ENCODE data around the gene ANKHD1.
"Not testable (repeated sequence)": the region's sequence is repeated elsewhere in the genome, so short reads cannot be mapped to it uniquely, and the experiment has no call there.

ANKHD1 gene

DNA sequence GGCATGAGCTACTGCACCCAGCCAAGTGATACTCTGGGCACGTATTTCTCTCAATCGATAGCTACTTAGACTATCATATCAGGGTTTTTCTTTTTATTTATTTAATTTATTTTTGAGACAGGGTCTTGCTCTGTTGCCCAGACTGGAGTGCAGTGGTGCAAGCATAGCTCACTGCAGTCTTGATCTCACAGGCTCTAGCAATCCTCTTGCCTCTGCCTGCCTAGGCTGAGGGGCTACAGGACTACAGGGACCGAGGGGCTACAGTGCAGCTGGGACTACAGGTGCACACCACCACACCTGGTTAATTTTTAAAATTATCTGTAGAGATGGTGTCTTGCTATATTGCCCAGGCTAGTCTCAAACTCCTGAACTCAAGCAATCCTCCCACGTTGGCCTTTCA is 20.3 kb upstream of the ANKHD1 start:
- no peak for DNase-seq

DNA sequence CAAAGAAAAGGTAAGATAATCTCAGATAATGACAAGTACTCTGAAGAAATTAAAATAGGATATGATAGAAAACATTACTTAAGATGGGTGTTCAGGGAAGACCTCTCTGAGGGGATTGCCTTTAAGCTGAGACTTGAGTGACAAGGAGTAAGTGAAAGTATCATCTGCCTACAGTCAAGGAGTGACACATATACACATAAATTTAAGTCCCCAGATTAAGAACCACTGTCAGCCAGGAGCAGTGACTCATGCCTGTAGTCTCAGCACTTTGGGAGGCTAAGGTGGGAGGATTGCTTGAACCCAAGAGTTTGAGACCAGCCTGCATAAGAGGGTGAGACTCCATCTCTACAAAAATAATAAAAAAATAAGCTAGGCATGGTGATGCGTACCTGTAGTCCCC is 19.7 kb upstream of the ANKHD1 start:
- no peak for DNase-seq

DNA sequence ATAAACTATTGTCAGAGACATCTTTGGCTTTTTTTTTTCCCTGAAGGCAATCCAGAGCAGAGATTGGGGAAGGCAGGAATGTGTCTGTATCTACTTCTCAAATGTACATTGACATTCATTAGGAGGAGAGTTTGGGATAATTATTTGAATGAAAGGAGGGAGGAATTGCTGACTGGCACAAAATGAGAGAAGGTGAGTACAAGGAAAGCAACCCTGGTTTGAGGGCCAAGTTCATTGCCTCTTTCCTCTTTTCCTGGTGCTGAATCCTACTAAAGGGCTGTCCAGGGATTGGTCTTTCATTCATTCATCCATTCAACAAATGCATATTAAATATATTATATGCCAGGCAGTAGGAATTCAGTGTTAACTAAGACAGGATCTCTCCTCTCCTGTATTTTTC is 18.8 kb upstream of the ANKHD1 start:
- DNase-seq, result no peak

DNA sequence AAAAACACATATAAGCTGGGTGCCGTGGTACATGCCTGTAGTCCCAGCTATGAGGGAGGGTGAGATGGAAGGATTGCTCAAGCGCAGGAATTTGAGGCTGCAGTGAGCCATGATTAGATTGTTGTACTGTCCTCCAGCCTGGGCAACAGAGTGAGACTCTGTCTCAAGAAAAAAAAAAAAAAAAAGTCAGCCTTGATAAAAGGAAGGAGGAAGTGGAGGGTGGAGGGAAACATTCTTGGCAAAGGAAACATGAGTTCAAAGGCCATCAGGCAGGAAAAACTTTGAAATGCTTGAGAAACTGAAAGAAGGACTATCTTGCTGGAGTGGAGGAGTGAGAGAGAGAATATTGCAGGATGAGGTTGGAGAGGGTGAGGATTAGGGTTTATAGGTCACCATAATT is 18.3 kb upstream of the ANKHD1 start:
- DNase-seq, result no peak

DNA sequence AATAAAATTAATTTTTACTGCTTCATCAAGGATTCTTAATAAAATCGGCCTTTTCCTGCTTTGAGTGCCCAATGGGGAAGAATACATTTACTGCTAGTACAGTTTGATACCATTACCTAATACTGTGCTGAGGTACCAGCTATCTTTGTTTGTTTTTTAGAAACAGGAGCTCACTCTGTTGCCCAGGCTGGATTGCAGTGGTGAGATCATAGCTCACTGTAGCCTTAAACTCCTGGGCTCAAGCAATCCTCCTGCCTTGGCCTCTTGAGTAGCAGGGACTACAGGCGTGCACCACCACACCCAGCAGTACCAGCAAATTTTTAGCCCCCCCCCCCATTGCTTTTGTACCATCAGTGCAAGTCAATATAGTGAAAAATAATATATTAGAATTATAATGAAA is 13.6 kb upstream of the ANKHD1 start:
- no peak for DNase-seq

DNA sequence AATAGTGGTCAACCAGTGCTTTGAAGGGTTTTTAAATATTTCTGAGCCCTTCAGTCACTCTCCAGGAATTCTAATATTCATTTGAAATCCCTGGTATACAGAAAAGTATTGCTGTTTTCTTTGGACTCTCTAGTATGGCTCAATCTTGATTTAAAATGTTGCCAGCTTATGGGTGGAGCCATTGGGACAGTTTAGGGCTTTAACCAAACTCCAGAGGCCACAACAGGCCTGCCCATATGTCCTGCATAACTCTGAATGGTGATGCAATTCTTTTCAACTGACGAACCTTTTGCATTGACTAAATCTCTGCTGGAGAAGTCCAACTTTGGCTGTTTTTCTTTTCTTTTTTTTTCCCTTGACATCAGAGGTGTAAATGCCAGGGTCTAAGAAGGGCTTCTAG is 10.3 kb upstream of the ANKHD1 start:
- no peak for DNase-seq

DNA sequence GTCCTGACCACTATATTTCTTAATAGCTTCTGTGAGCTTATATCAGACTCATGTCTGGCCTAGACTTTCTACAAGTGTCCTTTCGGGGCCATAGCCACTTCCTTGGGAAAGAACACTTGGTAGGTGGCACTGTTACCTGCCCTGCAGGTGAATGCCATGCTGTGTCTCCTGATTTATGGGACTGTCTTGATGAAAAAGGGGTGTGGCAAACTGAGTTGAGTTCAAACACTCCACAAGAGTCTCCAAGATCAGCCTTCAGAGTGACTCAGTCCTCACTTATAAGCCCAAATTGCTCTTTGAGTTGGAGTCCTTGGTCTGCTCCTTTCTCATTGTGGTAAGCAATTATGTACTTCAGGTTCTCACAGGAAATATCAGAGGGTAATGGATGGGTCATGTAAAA is 9.9 kb upstream of the ANKHD1 start:
- no peak for DNase-seq

DNA sequence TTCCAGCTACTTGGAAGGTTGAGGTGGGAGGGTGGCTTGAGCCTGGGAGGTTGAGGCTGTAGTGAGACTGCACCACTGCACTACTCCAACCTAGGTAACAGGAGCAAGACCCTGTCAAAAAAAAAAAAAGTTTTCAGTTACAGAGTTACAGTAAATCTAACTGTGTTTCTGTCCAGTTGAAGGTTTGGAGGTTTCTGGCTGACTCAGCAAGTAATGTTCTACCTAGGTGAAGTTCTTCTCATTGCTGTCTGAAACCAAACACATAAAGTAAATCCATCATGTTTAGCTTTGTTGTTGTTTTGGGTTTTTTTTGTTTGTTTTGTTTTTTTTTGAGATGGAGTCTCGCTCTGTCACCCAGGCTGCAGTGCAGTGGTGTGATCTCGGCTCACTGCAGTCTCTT is 7.9 kb upstream of the ANKHD1 start:
- no peak for DNase-seq

DNA sequence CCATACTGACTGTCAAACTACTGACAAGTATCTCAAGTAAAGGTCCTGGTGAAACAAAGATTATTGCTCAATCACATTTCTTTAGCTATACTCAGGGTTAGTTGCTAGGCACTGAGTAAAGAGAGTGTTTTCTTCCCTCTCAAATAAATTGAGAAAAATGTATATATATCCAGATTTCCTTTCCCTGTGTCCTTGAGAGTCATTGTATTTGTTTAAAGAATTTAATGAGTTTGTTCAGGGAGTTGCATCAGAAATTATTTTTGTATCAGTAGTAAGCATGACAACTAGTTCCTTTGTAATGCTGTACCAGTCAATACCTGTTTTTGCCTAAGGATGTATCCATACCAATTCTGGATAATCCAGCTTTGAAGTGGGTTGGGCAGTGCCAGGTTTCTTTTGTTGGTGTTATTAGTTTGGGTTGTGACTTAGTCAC is 3.2 kb upstream of the ANKHD1 start:
- DNase-seq, result no peak

DNA sequence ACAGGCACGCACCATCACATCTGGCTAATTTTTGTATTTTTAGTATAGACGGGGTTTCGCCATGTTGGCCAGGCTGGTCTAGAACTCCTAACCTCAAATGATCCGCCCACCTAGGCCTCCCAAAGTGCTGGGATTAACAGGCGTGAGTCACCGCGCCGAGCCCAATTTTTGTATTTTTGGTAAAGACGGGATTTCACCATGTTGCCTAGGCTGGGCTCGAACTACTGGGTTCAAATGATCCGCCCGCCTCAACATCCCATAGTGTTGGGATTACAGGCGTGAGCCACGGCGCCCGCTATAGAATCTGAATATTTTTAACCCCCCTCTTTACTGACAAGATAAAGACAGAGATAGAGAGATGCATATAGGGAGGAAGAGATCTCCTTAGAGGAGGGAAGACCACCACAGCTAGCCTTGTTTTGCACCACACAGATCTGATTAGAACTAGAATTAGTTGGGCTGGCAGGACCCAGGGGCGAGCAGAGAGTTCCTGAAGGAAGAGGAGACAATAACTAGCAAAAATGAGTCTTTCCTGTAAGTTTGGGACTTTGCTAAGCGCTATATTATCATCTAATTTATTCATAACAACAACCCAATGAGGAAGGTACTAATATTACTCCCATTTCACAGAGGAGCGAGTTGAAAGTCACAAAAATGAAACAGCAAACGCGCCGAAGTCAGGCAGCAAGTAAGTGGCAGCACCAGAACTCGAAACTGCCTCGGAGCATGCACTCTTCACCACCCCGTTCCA is 1.5 kb upstream of the ANKHD1 start:
- peak; percentile 57 for DNase-seq

DNA sequence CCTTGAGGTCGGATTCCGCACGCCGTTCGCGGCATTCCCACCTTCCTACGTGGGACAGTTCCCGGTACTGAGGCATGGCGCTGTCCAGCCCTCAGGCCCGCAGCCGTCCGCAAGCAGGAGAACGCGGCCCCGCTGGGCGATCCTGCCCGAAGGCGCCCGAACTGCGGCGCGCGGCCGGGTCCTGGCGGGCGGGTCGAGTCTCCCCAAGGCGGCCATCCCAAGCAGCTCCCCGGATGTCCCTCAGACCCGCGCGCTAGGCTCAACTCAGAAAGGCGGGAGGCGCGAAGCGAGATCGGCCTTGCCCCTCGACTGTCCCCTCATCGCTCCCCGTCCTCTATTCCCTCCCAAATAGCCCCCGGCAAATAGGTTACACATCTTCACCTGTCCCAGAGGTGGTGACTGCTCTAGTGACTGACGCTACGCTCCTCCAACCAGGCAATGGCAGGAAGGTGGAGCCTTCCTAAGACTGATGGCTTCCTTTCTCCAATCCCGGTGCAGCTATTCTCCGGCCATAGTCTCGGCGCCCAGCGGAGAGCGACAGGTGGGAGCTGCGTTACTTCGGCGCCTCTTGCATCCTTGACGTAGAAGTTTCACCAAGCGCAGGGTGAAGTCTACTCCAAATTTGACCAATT is 787 bp upstream of the ANKHD1 start:
- DNase-seq, result peak; percentile 88

DNA sequence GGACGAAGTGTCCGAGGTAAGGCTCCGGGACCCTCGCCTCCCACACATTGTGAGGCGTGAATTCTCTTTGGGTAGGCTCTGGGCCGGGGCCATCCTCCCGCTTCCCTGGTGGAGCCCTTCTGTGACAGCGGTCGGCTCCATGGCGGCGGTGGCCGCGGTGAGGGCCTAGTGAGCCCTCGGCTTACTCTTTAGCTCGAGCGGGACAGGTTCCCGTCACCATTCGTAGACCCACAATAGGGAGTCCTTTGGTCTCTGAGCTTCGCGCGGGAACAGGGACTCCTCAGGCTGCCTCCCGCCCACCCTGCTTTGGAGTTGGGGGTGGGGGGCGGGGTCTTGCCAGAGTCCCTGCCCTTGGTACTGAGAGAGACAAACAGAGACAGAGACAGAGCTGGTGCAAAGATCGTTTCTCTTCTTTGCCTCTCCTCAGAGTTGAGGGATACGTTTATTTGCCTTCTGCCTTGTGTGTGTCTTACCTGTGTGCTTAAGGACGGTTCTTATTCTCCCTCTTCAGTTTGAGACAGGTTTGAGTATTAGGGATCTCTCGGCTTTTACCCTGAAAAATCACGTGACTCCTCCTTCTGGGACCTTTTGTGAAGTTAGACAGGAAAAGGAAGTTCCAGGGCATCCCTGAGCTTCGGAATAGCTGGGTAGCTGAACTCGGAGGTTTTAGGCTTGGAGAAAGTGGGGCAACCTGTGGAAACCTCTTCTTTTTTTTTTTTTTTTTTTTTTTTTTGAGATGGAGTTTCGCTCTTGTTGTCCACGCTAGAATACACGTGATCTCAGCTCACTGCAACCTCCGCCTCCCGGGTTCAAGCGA is 833 bp downstream of the ANKHD1 start:
- peak; percentile 66 for DNase-seq

DNA sequence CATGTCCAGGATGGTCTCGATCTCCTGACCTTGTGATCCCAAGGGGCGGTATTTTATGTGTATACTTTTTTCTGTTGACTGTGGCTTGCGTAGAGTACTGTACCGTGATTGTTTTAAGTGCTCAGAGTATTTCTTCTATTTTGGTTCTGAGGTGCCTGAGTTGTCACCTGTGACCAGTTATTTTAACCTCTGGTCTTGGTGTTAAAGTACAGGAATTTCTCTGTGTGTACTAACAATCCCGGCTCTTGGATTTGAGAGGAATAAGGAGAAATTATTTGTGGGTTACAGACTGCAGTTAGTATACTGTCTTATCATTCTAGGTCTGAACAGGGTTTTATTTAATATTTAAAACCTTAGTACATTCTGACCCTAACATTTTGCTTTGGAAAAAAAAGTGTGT is 2.0 kb downstream of the ANKHD1 start:
- no peak for DNase-seq

DNA sequence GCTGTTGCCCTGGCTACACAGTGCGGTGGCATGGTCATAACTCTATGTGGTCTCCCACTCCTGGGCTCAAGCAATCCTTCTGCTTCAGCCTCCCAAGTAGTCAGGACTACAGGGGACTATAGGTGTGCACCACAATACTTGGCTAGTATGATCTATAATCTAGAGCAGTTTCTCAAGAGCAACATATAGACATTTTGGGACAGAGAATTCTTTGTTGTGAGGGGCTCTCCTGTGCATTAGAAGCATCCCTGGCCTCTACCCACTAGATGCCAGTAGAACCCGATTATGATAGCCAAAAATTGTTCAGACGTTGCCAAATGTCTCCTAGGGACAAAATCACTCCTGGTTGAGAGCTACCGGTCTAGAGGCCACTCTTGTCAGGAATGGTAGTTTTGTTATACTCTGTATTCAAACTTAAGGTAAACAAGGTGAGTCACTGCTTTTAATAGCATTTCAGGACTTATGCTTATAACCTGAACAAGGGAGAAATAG is 7.2 kb downstream of the ANKHD1 start:
- DNase-seq, result no peak

DNA sequence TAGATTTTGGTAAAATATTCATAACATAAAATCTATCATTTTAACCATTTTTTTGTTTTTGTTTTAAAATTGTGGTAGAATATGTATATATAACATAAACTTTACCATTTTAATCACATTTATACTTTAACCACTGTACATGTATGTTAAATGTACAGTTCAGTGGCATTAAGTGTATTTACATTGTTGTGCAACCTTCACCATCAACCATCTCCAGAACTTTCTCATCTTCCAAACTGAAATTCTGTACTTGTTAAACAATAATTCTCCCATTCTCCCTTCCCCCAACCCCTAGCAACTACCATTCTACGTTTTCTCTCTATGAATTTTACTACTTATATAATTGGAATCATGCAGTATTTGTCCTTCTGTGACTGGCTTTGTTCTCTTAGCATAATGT is 11.6 kb downstream of the ANKHD1 start:
- DNase-seq, result no peak

DNA sequence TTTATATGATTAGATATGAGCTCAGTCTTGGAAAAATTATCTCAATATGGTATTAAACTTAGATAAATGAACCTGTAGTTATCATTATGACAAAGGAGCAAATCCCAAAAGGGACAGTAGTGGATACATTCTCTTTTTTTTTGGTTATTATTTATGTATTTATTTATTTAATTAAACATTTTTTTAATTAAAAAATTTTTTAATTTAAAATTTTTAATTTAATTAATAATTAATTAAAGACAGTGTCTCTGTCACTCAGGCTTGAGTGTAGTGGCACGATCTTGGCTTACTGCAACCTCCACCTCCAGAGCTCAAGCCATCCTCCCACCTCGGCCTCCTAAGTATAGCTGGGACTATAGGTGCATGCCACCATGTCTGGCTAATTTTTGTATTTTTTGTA is 15.6 kb downstream of the ANKHD1 start:
- DNase-seq, result no peak

DNA sequence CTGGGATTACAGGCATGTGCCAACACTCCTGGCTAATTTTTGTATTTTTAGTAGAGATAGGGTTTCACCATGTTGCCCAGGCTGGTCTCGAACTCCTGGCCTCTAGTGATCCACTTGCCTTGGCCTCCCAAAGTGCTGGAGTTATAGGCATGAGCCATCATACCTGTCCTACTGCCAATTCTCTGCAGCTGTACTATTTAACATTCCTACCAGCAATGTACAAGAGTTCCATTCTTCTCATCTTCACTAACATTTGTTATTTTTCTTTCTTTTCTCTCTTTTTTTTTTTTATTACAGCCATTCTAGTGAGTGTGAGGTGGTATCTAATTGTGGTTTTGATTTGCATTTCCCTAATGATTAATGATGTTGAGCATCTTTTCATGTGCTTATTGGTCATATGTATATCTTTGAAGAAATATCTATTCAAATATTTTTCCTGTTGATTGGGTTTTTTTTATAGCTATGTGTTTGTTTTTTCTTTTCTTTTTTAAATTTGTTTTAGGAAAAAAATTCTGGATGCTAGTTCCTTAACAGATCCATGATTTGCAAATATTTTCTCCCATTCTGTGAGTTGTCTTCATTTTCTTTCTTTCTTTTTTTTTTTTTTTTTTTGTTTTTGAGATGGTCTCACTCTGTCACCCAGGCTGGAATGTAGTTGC is 17.4 kb downstream of the ANKHD1 start:
- DNase-seq, result no peak

DNA sequence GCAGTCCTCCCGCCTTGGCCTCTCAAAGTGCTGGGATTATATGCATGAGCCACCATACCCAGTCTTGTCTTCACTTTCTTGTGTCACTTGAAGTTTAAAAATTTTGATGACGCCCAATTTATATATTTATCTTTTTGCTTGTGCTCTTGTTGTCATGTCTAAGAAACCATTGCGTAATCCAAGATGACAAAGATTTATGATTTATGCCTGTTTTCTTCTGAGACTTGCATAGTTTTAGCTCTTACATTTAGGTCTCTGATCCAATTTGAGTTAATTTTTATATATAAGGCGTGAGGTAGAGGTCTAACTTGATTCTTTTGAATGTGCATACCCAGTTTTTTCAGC is 18.6 kb downstream of the ANKHD1 start:
- DNase-seq, result no peak

DNA sequence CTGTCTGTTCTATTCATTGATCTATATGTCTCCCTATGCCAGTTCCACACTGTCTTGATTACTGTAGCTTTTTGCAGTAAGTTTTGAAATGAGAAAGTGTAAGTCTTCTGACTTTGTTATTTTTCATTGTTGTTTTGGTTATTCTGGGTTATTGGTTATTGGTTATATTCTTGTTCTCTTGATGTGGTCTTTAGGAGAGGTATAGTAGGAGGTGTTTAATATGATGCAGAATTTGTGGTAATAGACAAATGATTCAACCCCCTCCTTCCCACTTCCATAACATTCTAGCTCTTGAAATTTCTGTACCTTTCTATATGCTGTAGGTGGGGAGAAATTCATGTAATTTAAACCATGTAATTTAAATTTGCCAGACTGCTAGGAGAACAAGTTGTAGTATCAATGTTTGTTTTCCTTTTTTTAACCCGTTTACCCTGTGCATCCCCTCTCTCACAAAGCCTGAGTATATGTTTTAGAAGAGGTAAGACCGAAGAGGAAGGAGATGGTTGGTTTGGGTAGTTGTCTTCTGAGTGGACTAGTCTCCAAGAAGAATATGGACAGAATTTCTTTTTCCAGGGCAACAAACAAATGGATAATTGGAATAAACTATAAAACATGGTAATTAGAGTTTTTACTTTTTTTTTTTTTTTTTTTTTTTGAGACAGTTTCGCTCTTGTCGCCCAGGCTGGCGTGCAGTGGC is 19.2 kb downstream of the ANKHD1 start:
- DNase-seq, result no peak

DNA sequence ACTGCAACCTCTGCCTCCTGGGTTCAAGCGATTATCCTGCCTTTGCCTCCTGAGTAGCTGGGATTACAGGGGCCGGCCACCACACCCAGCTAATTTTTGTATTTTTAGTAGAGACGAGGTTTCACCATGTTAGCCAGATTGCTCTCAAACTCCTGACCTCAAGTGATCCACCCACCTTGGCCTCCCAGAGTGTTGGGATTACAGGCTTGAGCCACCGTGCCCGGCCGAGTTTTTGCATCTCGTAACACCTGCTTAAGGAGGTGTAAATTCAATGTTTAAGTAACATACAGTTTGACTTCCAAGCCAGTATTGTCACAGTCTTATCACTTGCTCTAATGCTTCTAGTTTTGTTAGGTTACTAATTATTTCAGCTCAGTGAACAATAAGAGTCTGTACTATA is 19.7 kb downstream of the ANKHD1 start:
- not testable (repeated sequence) for DNase-seq

DNA sequence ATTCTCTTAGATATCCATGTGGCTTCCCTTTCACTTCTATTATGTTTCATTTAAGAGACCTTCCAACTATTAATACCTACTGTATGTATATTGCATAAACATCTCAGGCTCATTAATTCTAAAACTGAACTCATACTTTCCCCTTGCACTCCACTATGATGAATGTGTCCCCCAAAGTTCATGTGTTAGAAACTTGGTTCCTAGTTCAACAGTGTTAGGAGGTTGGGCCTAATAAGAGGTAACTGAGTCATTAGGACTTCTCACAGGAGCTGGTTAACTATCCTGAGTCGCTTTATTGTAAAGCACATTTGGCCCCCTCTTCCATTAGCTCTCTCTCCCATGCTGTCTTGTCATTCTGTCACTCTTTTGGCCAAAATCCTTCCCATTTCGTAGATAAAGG is 22.0 kb downstream of the ANKHD1 start:
- no peak for DNase-seq

DNA sequence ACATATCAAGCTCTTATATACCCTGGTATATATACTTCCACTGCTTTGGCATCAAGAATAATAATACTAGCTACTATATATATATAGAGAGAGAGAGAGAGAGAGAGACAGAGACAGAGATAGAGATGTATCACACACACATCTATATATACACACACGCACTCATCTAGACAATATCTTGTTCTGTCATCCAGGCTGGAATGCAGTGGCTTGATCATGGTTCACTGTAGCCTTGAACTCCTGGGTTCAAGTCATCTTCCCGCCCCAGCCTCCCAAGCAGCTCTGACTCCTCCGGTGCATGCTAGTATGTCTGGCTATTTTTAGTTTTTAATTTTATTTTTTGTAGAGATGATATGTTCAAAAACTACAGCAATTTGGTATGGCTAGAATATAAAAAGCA is 22.5 kb downstream of the ANKHD1 start:
- DNase-seq, result no peak

DNA sequence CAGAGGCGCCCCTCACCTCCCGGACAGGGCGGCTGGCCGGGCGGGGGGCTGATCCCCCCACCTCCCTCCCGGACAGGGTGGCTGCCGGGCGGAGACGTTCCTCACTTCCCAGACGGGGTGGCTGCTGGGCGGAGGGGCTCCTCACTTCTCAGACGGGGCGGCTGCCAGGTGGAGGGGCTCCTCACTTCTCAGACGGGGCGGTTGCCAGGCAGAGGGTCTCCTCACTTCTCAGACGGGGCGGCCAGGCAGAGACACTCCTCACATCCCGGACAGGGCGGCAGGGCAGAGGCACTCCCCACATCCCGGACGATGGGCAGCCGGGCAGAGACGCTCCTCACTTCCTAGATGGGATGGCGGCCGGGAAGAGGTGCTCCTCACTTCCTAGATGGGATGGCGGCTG is 26.1 kb downstream of the ANKHD1 start:
- DNase-seq, result not testable (repeated sequence)

All from activated naive CD4-positive, alpha-beta T cell treated with anti-CD3 and anti-CD28 coated beads, Interleukin-2, amount 50 U/mL, for 16 hours (primary cell).